Measurements from ENCODE around the gene LRRC55.
A peak's percentile ranks its signal among the peaks of the same experiment; 100 is the strongest.

Gene LRRC55

DNA sequence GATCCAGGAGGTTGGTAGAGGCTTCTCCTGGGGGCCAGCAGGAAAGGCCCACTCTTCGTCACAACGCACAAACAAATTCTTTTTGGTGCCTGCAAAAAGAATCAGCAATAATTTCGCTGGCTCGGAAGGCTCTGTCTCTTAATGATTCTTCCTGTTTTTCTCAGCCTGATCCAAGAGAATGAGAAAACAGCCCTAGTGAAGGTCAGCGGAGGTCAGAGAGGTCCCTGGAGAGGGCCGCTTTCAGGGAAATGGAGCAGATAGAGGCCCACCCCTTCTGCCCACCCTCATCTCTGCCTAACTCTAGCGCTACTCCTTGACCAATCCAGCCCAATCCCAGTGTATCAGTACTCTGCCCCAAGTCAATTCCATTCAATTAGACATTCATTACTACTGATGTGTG, 19.2 kb downstream of the LRRC55 start:
- no peak for DNase-seq

DNA sequence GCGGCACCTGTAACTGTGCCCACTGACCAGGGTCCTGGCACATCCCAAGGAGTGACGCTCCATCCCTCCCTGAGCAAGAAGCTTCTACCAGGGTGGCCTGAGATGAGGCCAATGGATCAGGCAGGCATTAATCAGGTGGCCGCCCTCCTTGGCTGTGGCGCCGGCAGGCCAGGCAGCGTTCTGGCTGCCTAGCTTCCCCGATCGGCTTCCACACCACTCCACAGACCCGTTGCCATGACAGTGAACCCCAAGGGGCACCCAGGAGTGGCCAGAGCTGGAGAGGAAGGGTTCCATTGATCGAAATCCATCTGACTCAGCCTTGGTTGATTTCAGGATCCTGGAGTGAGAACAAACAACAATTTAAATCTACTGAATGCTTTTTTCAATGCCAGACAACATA, 20.5 kb downstream of the LRRC55 start:
- DNase-seq, result peak in 28 of 51 donors; percentile 9 to 79 (median 34)

DNA sequence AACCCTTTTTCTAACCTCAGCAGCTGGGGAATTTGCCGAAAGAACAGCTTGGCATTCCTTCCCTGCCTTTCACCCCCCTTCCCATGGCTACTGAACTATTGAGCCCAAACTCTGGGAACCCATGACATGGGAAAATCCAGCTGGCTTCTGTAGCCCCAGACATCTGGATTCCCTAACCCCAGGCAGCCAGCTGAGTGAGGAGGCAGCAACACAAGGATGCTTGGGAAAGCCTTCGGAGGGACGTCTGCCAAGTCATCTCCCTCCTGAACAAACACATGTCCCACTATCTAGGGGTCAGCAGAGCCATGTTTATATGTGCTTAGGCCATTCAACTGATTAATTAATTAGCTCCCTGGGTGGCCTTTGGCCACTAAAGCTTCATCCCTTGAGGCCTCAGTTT, 21.6 kb downstream of the LRRC55 start:
- DNase-seq, result no peak

DNA sequence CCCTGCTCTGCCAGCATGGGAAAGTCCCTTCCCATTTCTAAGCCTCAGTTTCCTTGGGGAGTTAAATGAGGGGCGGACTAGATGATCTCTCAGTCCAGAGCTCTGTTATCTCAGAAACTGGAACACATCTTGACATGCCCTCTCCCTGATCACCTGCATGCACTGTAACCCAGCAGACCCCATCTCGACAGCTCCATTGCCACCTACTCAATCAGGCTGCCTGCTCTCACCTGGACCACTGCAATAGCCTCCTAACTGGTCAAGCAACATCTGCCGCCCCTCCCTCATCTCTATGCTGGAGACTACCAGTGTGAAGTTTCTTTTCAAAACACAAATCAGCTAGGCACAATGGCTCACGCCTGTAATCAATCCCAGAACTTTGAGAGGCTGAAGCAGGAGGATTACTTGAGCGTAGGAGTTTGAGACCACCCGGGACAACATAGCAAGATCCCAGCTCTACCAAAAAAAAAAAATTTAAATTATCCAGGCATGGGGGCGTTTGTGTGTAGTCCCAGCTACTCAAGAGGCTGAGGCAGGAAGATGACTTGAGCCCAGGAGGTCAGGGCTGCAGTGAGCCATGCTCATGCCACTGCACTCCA, 22.2 kb downstream of the LRRC55 start:
- DNase-seq, result no peak

DNA sequence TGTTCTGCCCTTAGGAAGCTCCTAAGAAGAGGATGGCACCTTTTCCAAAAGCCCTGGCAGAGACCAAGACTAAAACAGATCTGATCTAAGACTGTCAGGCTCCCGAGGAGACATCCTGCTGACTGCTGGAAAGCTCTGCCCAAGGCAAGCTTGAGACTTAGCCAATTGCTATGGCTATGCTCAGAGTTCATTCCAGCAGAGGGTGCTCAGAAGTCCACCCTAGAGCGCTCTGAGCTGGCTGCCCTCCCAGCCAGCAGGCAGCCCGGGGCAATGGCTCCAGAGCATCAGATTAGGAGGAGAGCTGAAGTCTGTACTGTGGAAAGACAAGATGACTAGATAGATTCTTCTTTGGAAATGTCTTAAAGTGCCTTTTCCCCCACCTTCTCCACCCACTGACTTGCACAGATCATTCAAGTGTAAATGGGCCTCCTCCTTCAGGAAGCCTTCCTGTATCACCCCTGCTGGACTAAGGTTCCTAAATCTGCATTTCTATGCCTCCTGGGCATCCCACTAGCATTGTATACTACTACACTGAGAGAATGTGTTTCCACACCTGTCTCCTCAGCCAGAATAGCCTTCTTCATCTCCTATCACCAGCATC, 23.4 kb downstream of the LRRC55 start:
- peak in 16 of 51 donors; percentile 5 to 44 (median 26) for DNase-seq

DNA sequence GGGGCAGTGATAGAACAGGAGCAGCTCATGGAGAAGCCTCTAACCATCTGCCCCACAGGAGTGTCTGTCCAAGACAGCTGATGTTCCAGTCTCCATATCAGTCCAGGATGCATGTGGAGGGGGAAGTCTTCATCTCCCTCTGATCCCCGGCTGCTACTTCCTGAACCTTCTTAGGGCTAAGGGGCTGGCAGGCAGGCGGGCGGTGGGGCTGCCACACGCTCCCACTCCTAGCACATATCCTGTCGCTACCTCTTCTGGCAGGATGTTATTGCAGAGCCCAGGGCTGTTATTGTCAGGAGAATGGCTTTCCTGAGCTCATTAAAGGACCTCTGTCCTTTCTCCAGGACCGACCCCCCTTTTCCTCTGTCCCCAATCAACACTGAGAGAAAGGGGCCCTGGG, 25.4 kb downstream of the LRRC55 start:
- DNase-seq, result no peak

DNA sequence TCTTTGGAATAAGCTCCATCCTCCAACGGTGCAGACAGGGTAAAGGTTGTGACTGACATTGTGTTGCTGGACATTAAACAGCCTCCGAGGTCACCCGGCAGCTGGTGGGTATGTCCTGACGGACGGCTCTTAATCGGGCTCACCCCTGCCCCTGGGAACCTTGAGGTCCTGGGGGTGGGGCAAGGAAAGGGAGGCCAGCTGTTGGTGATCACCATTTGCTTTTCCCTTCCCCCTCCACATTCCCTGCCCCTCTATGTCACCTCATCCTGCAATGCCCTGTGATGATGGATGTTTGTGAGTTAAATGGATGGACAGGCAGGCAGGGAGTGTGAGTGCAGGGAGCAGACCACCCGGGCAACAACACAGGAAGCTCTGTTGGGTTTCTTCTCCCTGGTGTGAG, 29.0 kb downstream of the LRRC55 start:
- no peak for DNase-seq

DNA sequence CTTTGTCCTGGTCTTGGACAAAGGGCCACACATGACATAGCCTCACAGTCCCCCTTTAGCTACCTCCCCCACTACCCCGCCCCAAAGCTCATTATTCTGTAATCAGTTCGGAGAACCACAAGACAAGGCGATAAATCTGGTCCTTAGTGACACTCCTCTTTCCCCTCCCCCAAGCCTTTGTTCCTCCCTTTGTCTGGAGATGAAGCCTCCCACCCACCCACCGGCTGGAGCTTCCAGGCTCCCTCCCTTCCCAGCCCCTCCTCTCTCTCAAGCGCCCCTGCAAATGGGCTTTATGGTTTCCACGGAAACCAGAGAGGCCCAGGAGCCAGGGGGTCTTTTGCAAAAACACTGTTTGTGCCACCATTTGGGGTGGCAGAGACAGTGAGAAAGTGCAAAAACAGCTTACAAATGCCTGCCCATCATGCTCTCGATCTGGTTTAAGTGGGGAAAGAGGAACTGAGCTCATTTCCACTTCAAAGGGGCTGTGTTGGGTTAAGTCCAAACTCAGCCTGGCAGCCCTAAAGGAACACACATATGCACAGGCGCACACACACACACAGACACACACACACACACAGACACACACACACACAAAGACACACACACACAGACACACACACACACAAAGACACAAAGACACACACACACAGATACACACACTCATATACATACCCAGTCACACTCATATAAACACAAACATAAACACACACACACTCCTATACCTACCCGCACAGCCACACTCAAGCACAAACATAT, 31.8 kb downstream of the LRRC55 start:
- DNase-seq, result no peak

DNA sequence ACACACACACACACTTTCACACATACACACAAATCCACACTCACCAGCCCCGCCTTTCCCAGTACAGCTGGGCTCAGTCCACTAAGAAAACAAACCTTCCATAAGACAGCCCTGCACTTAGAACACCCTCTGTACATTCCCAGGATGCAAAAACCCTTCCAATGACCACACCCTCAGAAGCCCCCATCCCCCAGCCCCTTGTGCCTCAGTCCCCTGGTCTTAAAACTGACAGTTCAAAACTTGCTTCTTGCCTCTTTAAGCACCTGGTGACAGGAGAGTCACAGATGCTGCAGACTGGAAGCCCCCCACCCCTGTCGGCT, 32.3 kb downstream of the LRRC55 start:
- no peak for DNase-seq

DNA sequence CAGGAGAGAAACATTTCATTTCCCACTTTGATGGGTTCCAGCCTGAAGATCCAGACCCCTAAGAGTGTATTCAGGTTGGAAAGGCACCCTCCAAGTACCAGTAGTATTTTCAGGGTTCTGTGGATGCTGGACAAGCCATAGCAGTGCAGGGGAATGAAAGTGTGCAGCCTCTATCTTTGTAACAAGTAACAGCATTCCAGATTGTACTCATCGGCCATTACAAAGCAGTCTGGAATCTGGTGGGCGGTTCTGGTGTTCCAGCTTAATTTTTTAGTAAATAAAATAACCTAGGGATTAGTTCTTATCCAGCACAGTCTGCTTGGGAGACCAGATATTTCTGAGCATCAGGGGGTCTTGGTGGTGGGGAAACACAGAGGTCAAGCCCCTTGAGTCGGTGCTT, 32.7 kb downstream of the LRRC55 start:
- no peak for DNase-seq

DNA sequence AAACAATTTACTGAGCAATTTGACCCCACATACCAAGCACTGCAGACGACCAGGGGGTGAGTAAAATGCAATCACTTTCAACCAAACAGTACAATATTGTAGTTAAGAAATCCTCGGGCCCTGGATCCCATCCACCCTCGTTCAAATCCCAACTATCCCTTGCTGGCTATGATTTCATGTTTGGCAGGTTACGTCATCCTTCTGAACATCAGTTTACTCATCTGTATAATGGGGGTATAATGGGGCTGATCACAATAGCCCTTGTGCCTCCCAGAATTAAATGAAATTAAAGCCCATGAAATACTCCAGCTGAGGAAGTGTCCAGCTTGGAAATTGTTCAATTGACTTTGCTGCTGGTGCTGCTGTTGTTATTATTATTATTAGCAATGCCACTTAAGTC, 34.7 kb downstream of the LRRC55 start:
- DNase-seq, result no peak

DNA sequence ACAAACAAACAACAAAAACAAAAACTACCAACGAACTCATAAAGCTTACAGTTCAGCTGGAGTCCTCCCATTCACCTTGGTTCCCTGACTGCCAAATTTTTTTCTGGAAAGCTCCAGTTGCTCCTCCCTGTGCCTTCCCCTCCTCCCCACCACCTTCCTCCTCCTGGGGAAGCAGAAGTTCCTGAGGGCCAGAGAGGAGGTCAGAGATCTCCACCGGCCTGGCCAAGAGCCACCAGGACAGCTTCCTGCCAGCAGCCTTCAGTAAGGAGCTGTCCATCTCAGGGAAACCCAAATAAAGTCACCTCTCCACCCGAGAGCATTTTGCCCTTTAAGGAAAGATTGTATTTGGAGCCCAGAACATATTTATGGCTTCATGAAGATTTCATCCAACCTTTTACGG, 35.3 kb downstream of the LRRC55 start:
- no peak for DNase-seq

DNA sequence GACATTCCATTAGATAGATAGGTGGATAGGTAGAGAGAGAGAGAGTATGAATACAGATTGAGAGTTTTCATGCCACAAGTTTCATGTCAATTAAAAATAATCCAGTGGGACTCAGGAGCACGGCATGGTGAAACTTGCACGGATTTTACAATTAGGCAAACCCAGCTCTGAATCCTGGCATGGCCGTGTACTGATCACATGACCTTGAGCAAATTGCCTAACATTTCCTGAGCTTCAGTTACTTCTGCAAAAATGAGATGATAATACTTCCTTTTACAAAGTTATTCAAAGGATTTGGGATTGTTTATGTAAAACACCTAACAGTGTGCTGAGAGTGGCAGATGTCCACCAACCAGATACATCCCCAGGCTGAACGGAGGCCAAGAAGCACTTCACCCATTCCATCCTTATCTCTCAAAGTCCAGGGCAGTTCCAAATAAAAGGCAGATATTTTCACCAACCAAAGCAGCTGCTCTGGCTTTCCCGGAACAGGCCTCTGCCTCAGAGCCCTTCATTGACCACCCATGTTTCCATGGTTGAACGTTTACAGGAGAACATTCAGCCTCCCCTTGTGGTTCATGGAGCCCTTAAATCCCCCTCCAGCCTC, 37.4 kb downstream of the LRRC55 start:
- DNase-seq, result no peak

DNA sequence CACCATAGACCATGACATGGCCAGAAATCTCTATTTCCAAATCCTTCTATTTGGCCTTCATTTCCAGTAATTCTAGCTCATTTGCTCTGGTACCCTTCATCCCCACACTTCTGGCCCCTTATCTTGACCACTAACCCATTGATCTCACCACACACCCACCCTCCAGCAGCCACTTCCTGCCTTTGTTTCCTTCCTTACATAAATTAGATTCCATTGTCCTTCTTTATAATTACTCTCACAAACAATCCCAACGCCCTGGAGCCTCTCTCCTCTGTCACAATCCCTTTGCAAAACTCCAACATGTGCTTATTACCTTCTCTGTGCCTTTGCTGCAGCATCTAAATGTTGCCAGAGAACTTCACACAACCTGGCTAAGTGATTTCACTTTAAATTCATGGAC, 40.5 kb downstream of the LRRC55 start:
- DNase-seq, result no peak

DNA sequence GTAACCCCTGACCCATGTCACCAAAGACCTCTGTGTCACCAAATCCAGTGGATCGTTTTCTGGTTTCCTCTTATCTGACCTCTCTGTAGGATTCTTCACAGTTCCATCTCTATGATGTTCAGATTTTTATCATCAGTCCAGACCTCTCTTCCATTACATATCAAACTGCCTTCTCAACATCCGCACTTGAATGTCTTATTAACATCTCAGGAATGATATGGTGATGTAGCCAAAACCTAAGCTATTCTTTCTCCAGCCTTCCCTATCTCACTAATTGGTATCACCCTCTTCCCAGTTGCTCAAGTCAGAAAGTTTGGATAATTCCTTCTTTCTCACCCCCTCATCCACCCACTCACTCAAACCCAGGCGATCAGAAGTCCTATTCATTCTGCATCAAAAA, 41.8 kb downstream of the LRRC55 start:
- no peak for DNase-seq

DNA sequence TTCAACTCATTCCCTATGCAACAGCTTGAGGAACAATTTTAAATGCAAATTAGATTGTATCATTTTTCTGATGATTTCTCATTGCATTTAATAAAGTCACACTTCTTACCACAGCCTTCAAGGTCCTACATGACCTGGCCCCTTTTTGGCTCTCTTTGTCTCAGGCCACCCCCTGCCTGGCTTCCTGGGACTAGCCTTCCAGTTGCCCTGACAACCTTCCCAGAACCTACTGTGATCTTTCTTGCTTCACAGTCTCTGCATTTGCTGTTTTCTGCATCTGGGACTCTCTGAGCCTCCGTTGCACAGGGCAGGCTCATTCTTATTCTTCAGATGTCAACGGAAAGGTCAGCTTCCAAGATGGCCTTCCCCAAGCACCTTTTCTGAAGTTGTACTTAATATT, 42.4 kb downstream of the LRRC55 start:
- peak in 11 of 51 donors; percentile 4 to 38 (median 24) for DNase-seq

DNA sequence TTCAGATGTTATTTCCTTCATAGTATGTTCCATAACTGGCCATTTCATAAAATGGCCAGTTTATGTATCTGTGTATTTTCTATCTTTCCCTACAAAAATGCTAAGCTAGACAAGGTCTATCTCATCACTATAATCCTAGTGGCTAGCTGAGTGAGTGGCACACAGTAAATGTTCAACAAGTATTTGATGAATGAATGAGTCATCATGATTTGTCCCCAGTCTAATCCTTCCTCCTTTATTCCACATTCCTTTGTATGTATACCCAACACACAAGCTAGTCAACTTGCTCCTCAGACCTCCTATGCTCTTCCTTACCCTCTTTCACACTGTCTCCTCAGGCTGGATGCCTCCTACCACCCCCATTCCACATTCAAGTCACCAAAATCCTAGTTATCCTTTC, 42.8 kb downstream of the LRRC55 start:
- no peak for DNase-seq

DNA sequence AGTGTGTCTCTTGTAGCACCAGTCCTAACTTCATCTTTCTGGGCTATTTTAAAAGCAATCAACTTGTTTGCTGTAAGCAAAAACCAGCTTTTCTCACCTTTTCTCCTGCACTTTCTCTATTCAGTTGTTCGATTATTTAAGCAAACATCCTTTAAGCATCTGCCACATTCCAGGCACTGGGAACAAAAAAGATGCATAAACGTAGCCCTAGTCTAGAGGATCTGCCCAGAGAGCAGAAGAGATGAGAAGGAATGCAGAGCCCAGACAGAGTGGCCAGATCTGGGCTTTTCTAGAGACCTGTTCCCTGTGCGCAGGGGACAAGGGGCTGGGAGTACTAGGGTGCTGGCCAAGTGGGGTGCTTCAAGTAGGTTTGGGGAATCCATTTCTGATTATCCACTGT, 46.8 kb downstream of the LRRC55 start:
- DNase-seq, result no peak

DNA sequence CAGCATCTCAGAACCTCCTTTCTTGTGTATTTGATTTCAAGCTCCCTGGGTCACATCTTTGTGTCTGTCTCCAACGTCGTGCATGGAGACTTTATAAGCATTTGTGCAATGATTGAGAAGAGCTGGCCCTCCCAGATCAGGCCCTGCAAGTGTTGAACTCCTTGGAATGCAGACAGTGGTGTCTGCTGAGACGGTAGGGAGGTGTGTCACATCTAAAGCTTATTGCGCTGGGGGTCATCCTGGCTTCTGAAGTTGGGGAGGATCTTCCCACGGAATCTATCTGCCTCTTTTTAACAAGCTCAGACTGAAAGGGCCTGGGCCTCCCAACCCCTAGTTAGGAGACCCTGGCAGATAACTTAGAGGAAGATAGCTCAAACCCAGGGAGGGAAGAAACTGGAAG, 48.6 kb downstream of the LRRC55 start:
- DNase-seq, result no peak

DNA sequence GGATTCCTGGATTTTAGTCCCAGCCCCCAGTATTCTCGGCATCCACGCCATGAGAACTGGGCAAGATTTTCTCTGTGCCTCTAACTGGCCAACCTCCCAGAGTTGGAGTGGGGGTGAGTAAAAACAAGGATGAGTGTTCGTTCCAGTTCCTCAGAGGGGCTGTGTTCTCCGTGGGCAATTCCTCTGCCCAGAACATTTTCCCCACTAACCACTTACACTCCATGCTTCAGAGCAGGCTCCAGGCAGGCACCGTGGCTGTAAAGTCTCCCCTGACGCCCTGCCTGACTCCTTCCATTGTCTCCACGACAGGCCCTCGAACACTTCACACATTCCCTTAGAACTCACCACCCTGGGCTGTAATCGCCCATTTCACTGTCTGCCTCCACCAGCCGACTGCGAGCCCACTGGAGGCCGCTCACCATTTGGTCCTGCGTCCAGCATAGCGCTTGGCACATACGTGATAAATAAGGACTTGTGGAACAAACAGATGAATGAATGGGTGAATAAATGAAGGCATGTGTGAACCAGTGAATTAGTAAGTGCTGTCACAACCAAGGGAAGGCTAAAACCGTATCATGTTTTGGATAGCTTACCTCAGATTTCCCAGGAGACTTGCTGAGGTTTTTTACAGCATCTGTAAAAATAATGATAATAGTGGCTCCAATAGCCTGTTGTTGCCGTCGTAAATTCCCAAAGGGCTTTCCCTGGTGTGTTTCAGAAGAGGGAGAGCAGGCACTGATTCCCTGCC, 49.2 kb downstream of the LRRC55 start:
- peak in 34 of 51 donors; percentile 6 to 88 (median 48) for DNase-seq

DNA sequence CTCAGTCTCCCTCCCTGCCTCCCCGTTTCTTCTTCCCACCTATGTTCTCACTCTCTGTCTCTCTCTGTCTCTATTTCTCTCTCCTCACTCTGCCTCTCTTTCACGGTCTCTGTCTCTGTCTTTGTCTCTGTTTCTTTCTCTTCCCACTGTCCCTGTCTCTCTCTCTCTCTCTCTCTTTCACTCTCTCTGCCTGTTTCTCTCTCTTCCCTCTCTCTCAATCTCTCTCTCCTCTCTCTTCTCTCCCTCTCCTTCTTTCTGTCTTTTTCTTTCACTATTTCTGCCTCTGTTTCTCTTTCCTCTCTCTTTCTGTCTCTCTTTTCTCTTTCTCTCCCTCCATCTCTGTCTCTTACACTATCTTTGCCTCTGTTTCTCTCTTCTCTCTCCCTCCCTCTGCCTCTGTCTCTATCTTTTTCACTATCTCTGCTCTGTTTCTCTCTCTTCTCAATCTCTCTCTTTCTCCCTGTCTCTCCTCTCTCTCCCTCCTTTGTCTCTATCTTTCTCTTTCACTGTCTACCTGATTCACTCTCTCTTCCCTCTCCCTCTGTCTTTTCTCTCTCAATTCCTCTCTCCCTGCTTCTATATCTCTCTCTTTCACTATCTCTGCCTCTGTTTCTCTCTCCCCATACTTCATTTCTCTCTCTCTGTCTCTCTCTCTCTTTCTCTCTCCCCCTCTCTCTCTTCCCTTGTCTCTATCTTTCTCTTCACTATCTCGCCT, 49.9 kb downstream of the LRRC55 start:
- DNase-seq, result no peak

All from hypothalamus (tissue), 51 donors.